PFSK-1 (cell line): ENCODE data around the gene HIP1.

Source experiments
- POLR2AphosphoS5 ChIP-seq: IDR thresholded peaks from 2 replicates; pipeline ENCODE4 v1.6.1; 2012; ENCODE audit warnings: low read depth, mild to moderate bottlenecking, control low read depth, low read length, moderate library complexity
- TAF1 ChIP-seq: IDR thresholded peaks from 2 replicates; pipeline ENCODE4 v1.6.1; 2012; ENCODE audit warnings: low read length, control low read depth, borderline replicate concordance; ENCODE audit not compliant: insufficient read depth
- TF ChIP-seq, protein P1 (sequence below), 2 experiments: IDR thresholded peaks; 2 replicates each; pipeline versions ENCODE4 v1.6.1 to v1.8.0; 2011 to 2012; ENCODE audit warnings: low read depth in 2 of 2, low read length in 2 of 2, control low read depth in 1 of 2, inconsistent platforms in 1 of 2, mild to moderate bottlenecking in 1 of 2, moderate library complexity in 1 of 2; ENCODE audit not compliant: insufficient read depth in 1 of 2

DNA sequence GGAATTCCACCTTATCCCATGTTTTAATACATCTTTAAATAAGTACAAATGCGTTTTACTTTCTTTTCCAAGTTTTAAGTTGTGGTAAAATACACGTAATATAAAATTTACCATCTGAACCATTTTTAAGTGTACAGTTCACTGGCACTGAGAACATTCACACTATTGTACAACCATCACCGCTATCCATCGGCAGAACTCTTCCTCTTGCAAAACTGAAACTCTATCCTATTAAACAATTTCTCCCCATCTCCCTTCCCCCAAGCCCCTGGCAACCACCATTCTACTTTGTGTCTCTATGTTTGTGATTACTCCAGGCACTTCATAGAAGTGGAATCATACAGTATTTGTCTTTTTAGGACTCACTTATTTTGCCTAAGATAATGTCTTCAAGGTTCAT is 33.8 kb downstream of the HIP1 start:
- TF ChIP-seq TAF1 (no peak), POLR2AphosphoS5 (no peak)
- TF ChIP-seq, protein P1, sequence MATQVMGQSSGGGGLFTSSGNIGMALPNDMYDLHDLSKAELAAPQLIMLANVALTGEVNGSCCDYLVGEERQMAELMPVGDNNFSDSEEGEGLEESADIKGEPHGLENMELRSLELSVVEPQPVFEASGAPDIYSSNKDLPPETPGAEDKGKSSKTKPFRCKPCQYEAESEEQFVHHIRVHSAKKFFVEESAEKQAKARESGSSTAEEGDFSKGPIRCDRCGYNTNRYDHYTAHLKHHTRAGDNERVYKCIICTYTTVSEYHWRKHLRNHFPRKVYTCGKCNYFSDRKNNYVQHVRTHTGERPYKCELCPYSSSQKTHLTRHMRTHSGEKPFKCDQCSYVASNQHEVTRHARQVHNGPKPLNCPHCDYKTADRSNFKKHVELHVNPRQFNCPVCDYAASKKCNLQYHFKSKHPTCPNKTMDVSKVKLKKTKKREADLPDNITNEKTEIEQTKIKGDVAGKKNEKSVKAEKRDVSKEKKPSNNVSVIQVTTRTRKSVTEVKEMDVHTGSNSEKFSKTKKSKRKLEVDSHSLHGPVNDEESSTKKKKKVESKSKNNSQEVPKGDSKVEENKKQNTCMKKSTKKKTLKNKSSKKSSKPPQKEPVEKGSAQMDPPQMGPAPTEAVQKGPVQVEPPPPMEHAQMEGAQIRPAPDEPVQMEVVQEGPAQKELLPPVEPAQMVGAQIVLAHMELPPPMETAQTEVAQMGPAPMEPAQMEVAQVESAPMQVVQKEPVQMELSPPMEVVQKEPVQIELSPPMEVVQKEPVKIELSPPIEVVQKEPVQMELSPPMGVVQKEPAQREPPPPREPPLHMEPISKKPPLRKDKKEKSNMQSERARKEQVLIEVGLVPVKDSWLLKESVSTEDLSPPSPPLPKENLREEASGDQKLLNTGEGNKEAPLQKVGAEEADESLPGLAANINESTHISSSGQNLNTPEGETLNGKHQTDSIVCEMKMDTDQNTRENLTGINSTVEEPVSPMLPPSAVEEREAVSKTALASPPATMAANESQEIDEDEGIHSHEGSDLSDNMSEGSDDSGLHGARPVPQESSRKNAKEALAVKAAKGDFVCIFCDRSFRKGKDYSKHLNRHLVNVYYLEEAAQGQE (IDR thresholded peaks at IDR 0.05; ENCODE audit: insufficient read depth in 1 of 2, low read depth in 2 of 2, low read length in 2 of 2) = no peak
